B cell (primary cell): ENCODE data around the gene NDST4. TPM values are rescaled to one million over a fixed set of nuclear protein-coding genes. Genes with fewer than 3 reads are reported as not detected.

ENCODE experiments used
- ATAC-seq: fragments of 200-7000 bp; cut with Tn5 transposase; one replicate; pipeline ENCODE4 v1.10.0; 2021; ENCODE audit warnings: low read depth, mild to moderate bottlenecking, moderate number of reproducible peaks, moderate library complexity
- CTCF ChIA-PET: fragments of 350-600 bp; sonication (Branson Sonifier 250); formaldehyde crosslinking; loops from one replicate; lab custom pipeline; 2021; ENCODE audit warnings: antibody characterized with exemption, inconsistent platforms; lab: Charles Lee
- POLR2A ChIA-PET: fragments of 350-600 bp; sonication (Branson Sonifier 250); formaldehyde crosslinking; loops from one replicate; lab custom pipeline; 2021; ENCODE audit warnings: antibody characterized with exemption; lab: Charles Lee
- DNase-seq: peaks from one replicate; pipeline ENCODE4 v3.0.0; 2013
- H2AFZ ChIP-seq: 2 replicates; pipeline ENCODE4 v1.6.1; 2012; ENCODE audit warnings: mild to moderate bottlenecking, low read depth, low read length; ENCODE audit not compliant: insufficient read depth, poor library complexity, severe bottlenecking
- H3K27ac ChIP-seq, 2 donors: 1 replicate in 1 of 2; 2 replicates in 1 of 2; pipeline ENCODE4 v1.5.1; 2012 to 2013; ENCODE audit warnings: low read length in 2 of 2, mild to moderate bottlenecking in 2 of 2, moderate library complexity in 1 of 2
- H3K27me3 ChIP-seq, 4 experiments: fragments of 200-600 bp in 1 of 4; sonication (generic) in 1 of 4; replicated peaks in 1 of 4; 1 replicate in 2 of 4; 2 replicates in 2 of 4; pipeline versions ENCODE4 v1.6.1 to v1.7.0; 2013 to 2016; ENCODE audit warnings: low read length in 3 of 4, mild to moderate bottlenecking in 2 of 4, mixed read lengths in 1 of 4, moderate library complexity in 1 of 4; ENCODE audit not compliant: insufficient read depth in 4 of 4, control insufficient read depth in 3 of 4; ENCODE audit errors: control extremely low read depth in 1 of 4
- H3K36me3 ChIP-seq, 2 experiments: replicated peaks in 1 of 2; 1 replicate in 1 of 2; 2 replicates in 1 of 2; pipeline versions ENCODE4 v1.6.1 to v1.7.1; 2013; ENCODE audit warnings: low read length in 1 of 2; ENCODE audit not compliant: insufficient read depth in 2 of 2, control insufficient read depth in 1 of 2; ENCODE audit errors: control extremely low read depth in 1 of 2, extremely low read depth in 1 of 2
- H3K4me1 ChIP-seq, 2 donors: fragments of 200-600 bp in 1 of 2; sonication (generic) in 1 of 2; 1 replicate in 1 of 2; 2 replicates in 1 of 2; pipeline versions ENCODE4 v1.5.1 to v1.6.1; 2013 to 2017; ENCODE audit warnings: low read length in 2 of 2; ENCODE audit not compliant: control insufficient read depth in 2 of 2, insufficient read depth in 2 of 2
- H3K4me2 ChIP-seq: replicated peaks from 2 replicates; pipeline ENCODE3; 2012; ENCODE audit warnings: mild to moderate bottlenecking, low read depth, low read length; ENCODE audit not compliant: poor library complexity, severe bottlenecking
- H3K4me3 ChIP-seq, 5 experiments: fragments of 200-600 bp in 1 of 5; sonication (generic) in 1 of 5; 1 replicate in 3 of 5; 2 replicates in 2 of 5; pipeline versions ENCODE4 v1.5.1 to v1.7.0; 2011 to 2016; ENCODE audit warnings: low read length in 4 of 5, mild to moderate bottlenecking in 4 of 5, low read depth in 2 of 5, control low read depth in 1 of 5, moderate library complexity in 1 of 5; ENCODE audit not compliant: insufficient read depth in 1 of 5; ENCODE audit errors: control extremely low read depth in 1 of 5, extremely low read depth in 1 of 5
- H3K79me2 ChIP-seq: fragments of 200-600 bp; sonication (generic); one replicate; pipeline ENCODE4 v1.6.0; 2016; ENCODE audit warnings: low read length; ENCODE audit not compliant: control insufficient read depth, insufficient read depth
- H3K9ac ChIP-seq: fragments of 200-600 bp; sonication (generic); 2 replicates; pipeline ENCODE4 v1.6.1; 2017; ENCODE audit warnings: mild to moderate bottlenecking, low read length, moderate library complexity
- H3K9me3 ChIP-seq, 3 donors: one replicate each; pipeline versions ENCODE4 v1.6.1 to v1.7.1; 2013; ENCODE audit warnings: low read length in 2 of 3; ENCODE audit not compliant: control insufficient read depth in 2 of 3, insufficient read depth in 1 of 3; ENCODE audit errors: control extremely low read depth in 1 of 3
- H4K20me1 ChIP-seq: 2 replicates; pipeline ENCODE4 v1.6.0; 2012; ENCODE audit warnings: mild to moderate bottlenecking, low read length; ENCODE audit not compliant: insufficient read depth, control insufficient read depth, poor library complexity, severe bottlenecking
- H3K27ac Mint-ChIP-seq: one replicate; pipeline ENCODE4 v1.8.0; 2021; ENCODE audit warnings: mixed read lengths
- H3K27me3 Mint-ChIP-seq: one replicate; pipeline ENCODE4 v1.8.0; 2021; ENCODE audit warnings: mixed read lengths
- H3K4me1 Mint-ChIP-seq: one replicate; pipeline ENCODE4 v1.8.0; 2021; ENCODE audit warnings: mixed read lengths
- H3K4me3 Mint-ChIP-seq: one replicate; pipeline ENCODE4 v1.8.0; 2021; ENCODE audit warnings: mixed read lengths
- H3K9me3 Mint-ChIP-seq: one replicate; pipeline ENCODE4 v1.8.0; 2022; ENCODE audit warnings: mixed read lengths; ENCODE audit not compliant: insufficient read depth
- CTCF ChIP-seq: fragments of 200-600 bp; IDR thresholded peaks from one replicate; pipeline ENCODE4 v1.8.0; 2022; ENCODE audit warnings: antibody characterized with exemption, mild to moderate bottlenecking
- EZH2 ChIP-seq: IDR thresholded peaks from 2 replicates; pipeline ENCODE4 v1.6.1; 2012; ENCODE audit warnings: borderline replicate concordance, low read depth, mild to moderate bottlenecking, moderate library complexity, low read length; ENCODE audit not compliant: insufficient read depth, poor library complexity, severe bottlenecking
- WGBS: methylation state at CpG from one replicate; pipeline ENCODE4 v1.1.5; 2013; ENCODE audit warnings: missing lambda C conversion rate; ENCODE audit not compliant: insufficient coverage; 5-methylcytosine and 5-hydroxymethylcytosine counted together
- intact Hi-C: fragments of 100-400 bp; cut with micrococcal nuclease; formaldehyde crosslinking; loops from one replicate; pipeline ENCODE4 v1.10.0; 2022
- polyA plus RNA-seq: library from polyadenylated mRNA; depleted of rRNA; stranded (reverse); fragments of >200 nt; gene quantifications from 2 replicates; pipeline ENCODE4 v1.2.3, GENCODE V29; 2012
- total RNA-seq, 2 donors: library from RNA; stranded (reverse); fragments of 120-200 nt in 1 of 2; gene quantifications; 1 replicate in 1 of 2; 2 replicates in 1 of 2; pipeline versions ENCODE4 v1.2.3 to v1.2.4, GENCODE V29; 2013 to 2022

NDST4 gene
- total and polyA plus RNA-seq, 2 donors (not counting 1 experiment from before 2014, with no cell fraction given): not detected

- no peaks in the 10 kb centered on the region for H4K20me1 ChIP-seq
- POLR2A ChIA-PET: no interaction called here
- H3K4me3 ChIP-seq: no peak overlapping the region
- ATAC-seq (no peak), DNase-seq (no peak)
- H3K9me3 Mint-ChIP-seq: no peaks in the 10 kb centered on the region
- H3K4me2 ChIP-seq: no peak overlapping the region
- no peaks in the 10 kb centered on the region for H3K4me1 ChIP-seq
- H3K27me3 Mint-ChIP-seq: no peaks in the 10 kb centered on the region
- H3K27me3 ChIP-seq: no peaks in the 10 kb centered on the region
- H3K4me1 Mint-ChIP-seq: no peaks in the 10 kb centered on the region
- no peaks in the 10 kb centered on the region for H3K36me3 ChIP-seq
- no peak overlapping the region for H3K9ac ChIP-seq
- WGBS: no CpG with 5 or more reads among the region's 1 CpG
- intact Hi-C loops: no loop called here
- no peak overlapping the region for H3K4me3 Mint-ChIP-seq
- no peak for TF ChIP-seq EZH2
- no peak for TF ChIP-seq CTCF
- no peak overlapping the region for H2AFZ ChIP-seq
- H3K9me3 ChIP-seq: no peaks in the 10 kb centered on the region
- no peaks in the 10 kb centered on the region for H3K79me2 ChIP-seq
- H3K27ac Mint-ChIP-seq: no peak overlapping the region
- CTCF ChIA-PET: no interaction called here
- no peak overlapping the region for H3K27ac ChIP-seq
Measured at GRCh38 chr4:114870987-114871386, 242.4 kb downstream of the NDST4 start.

- H3K4me1 ChIP-seq: no peaks in the 10 kb centered on the region
- Mint-ChIP-seq H3K4me3 (no peak overlapping the region), H3K27ac (no peak overlapping the region), H3K4me1 (no peaks in the 10 kb centered on the region), H3K27me3 (no peaks in the 10 kb centered on the region), H3K9me3 (no peaks in the 10 kb centered on the region)
- CTCF ChIA-PET: no interaction called here
- POLR2A ChIA-PET: no interaction called here
- ATAC-seq (no peak), DNase-seq (no peak)
- no peaks in the 10 kb centered on the region for H3K36me3 ChIP-seq
- no peak overlapping the region for H2AFZ ChIP-seq
- H3K9ac ChIP-seq: no peak overlapping the region
- no peaks in the 10 kb centered on the region for H3K9me3 ChIP-seq
- no peak overlapping the region for H3K4me2 ChIP-seq
- TF ChIP-seq EZH2: no peak
- TF ChIP-seq CTCF: no peak
- no peak overlapping the region for H3K27ac ChIP-seq
- no peaks in the 10 kb centered on the region for H4K20me1 ChIP-seq
- no CpG with 5 or more reads among the region's 2 CpGs for WGBS
- H3K4me3 ChIP-seq: no peak overlapping the region
- intact Hi-C loops: no loop called here
- H3K27me3 ChIP-seq: no peaks in the 10 kb centered on the region
- H3K79me2 ChIP-seq: no peaks in the 10 kb centered on the region
Measured at GRCh38 chr4:114866901-114867670, 246.3 kb downstream of the NDST4 start.
